Measurements from ENCODE around the gene THOC6. TPM values are rescaled to one million over a fixed set of nuclear protein-coding genes. Genes with fewer than 3 reads are reported as not detected.
"Not testable (repeated sequence)": the region's sequence is repeated elsewhere in the genome, so short reads cannot be mapped to it uniquely, and the experiment has no call there.

Gene THOC6
- total and polyA plus RNA-seq, 4 donors, result 10.8 to 14.8 (median 11.7) TPM

DNA sequence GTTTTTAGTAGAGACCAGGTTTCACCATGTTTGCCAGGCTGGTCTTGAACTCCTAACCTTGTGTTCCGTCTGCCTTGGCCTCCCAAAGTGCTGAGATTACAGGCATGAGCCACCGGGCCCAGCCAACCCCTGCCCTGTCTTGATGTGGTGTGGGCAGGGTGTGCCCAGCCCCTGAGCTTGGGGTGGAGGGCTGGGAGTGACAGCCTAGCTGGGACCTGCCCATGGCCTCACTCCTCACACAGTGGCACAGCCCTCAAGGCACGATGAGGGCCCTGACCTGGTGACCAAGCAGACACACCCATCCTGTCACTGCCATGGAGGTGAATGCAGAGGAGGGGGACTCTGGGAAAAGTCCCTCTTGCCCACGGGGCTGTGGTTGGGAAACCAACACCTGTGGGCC, 44.7 kb downstream of the THOC6 start (continued):
- TF ChIP-seq ZBTB33 (IDR thresholded peaks at IDR 0.05) (no peak), RAD21 (IDR thresholded peaks at IDR 0.05) (no peak), RXRA (IDR thresholded peaks at IDR 0.05) (no peak), YY1 (IDR thresholded peaks at IDR 0.05) (no peak)

DNA sequence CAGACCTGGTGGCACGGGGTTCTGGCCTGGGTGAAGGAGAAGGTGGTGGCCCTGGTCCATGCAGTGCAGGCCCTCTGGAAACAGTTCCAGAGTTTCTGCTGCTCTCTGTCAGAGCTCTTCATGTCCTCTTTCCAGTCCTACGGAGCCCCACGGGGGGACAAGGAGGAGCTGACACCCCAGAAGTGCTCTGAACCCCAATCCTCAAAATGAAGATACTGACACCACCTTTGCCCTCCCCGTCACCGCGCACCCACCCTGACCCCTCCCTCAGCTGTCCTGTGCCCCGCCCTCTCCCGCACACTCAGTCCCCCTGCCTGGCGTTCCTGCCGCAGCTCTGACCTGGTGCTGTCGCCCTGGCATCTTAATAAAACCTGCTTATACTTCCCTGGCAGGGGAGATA, 45.3 kb downstream of the THOC6 start:
- H3K36me3 ChIP-seq (ENCODE audit: control insufficient read depth in 4 of 4, insufficient read depth in 3 of 4, low read depth in 1 of 4, low read length in 3 of 4); H3K27me3 ChIP-seq (ENCODE audit: control insufficient read depth in 4 of 4, insufficient read depth in 4 of 4, low read length in 3 of 4); DNase-seq (ENCODE audit: low spot score); H3K27ac ChIP-seq (ENCODE audit: low read depth in 1 of 2, low read length in 2 of 2); H3K9ac ChIP-seq (ENCODE audit: low read depth in 1 of 2, low read length in 2 of 2); H3K9me3 ChIP-seq (ENCODE audit: control insufficient read depth in 4 of 4, low read length in 3 of 4); H3K4me3 ChIP-seq (ENCODE audit: low read depth in 1 of 3, low read length in 3 of 3): not testable (repeated sequence)
- 94% methylated on average over 10 of the region's 11 CpGs for WGBS
- peaks cover 0 to 15% (median 7%) of the 10 kb centered on the region in 4 donors for H3K4me1 ChIP-seq (ENCODE audit: control insufficient read depth in 4 of 4, insufficient read depth in 4 of 4, low read length in 3 of 4)

DNA sequence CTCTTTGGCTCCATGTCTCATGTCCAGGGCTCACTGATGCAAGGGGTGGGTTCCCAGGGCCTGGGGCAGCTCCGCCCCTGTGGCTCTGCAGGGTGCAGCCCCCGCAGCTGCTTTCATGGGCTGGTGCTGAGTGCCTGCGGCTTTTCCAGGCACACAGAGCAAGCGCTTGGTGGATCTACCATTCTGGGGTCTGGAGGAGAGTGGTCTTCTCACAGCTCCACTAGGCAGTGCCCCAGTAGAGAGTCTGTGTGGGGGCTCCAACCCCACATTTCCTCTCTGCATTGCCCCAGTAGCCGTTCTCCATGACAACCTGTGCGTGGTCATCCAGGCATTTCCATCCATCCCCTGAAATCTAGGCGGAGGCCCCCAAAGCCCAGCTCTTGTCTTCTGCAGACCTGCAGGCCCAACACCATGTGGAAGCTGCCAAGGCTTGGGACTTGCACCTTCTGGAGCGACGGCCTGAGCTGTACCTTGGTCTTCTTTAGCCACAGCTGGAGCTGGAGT, 46.8 kb downstream of the THOC6 start:
- Histone ChIP-seq H3K9me3 (ENCODE audit: control insufficient read depth in 4 of 4, low read length in 3 of 4) (no peaks in the 10 kb centered on the region), H3K27ac (ENCODE audit: low read depth in 1 of 2, low read length in 2 of 2) (no peak overlapping the region), H3K27me3 (ENCODE audit: control insufficient read depth in 4 of 4, insufficient read depth in 4 of 4, low read length in 3 of 4) (no peaks in the 10 kb centered on the region), H3K4me3 (ENCODE audit: low read depth in 1 of 3, low read length in 3 of 3) (no peak overlapping the region), H3K9ac (ENCODE audit: low read depth in 1 of 2, low read length in 2 of 2) (no peak overlapping the region), H3K4me1 (ENCODE audit: control insufficient read depth in 4 of 4, insufficient read depth in 4 of 4, low read length in 3 of 4) (peaks cover 0 to 11% (median 4%) of the 10 kb centered on the region in 4 donors), H3K36me3 (ENCODE audit: control insufficient read depth in 4 of 4, insufficient read depth in 3 of 4, low read depth in 1 of 4, low read length in 3 of 4) (peaks cover 0 to 9% (median 3%) of the 10 kb centered on the region in 4 donors)
- no peak for TF ChIP-seq RAD21 (IDR thresholded peaks at IDR 0.05)
- TF ChIP-seq FOXA2 (IDR thresholded peaks at IDR 0.05), result no peak
- no peak for TF ChIP-seq HNF4A (conservative IDR thresholded peaks at IDR 0.05)
- no peak for TF ChIP-seq HNF4G (IDR thresholded peaks at IDR 0.05)
- TF ChIP-seq YY1 (IDR thresholded peaks at IDR 0.05), result no peak
- TF ChIP-seq, protein P1, sequence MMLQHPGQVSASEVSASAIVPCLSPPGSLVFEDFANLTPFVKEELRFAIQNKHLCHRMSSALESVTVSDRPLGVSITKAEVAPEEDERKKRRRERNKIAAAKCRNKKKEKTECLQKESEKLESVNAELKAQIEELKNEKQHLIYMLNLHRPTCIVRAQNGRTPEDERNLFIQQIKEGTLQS (IDR thresholded peaks at IDR 0.05), result no peak
- TF ChIP-seq, protein P2, sequence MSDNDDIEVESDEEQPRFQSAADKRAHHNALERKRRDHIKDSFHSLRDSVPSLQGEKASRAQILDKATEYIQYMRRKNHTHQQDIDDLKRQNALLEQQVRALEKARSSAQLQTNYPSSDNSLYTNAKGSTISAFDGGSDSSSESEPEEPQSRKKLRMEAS (IDR thresholded peaks at IDR 0.05), result no peak
- TF ChIP-seq NR2F2 (IDR thresholded peaks at IDR 0.05), result no peak
- no peak for TF ChIP-seq GABPA (IDR thresholded peaks at IDR 0.05 in 1 of 2, conservative IDR thresholded peaks at IDR 0.05 in 1 of 2)
- TF ChIP-seq ZBTB33 (IDR thresholded peaks at IDR 0.05), result no peak
- TF ChIP-seq RXRA (IDR thresholded peaks at IDR 0.05), result no peak
- no peak for TF ChIP-seq EGR1 (IDR thresholded peaks at IDR 0.05; ENCODE audit: low read depth in 2 of 2)
- TF ChIP-seq JUND (IDR thresholded peaks at IDR 0.05), result no peak
- no peak for TF ChIP-seq SP1 (IDR thresholded peaks at IDR 0.05)
- TF ChIP-seq FOXA1 (IDR thresholded peaks at IDR 0.05), result no peak
- TF ChIP-seq, protein P3, sequence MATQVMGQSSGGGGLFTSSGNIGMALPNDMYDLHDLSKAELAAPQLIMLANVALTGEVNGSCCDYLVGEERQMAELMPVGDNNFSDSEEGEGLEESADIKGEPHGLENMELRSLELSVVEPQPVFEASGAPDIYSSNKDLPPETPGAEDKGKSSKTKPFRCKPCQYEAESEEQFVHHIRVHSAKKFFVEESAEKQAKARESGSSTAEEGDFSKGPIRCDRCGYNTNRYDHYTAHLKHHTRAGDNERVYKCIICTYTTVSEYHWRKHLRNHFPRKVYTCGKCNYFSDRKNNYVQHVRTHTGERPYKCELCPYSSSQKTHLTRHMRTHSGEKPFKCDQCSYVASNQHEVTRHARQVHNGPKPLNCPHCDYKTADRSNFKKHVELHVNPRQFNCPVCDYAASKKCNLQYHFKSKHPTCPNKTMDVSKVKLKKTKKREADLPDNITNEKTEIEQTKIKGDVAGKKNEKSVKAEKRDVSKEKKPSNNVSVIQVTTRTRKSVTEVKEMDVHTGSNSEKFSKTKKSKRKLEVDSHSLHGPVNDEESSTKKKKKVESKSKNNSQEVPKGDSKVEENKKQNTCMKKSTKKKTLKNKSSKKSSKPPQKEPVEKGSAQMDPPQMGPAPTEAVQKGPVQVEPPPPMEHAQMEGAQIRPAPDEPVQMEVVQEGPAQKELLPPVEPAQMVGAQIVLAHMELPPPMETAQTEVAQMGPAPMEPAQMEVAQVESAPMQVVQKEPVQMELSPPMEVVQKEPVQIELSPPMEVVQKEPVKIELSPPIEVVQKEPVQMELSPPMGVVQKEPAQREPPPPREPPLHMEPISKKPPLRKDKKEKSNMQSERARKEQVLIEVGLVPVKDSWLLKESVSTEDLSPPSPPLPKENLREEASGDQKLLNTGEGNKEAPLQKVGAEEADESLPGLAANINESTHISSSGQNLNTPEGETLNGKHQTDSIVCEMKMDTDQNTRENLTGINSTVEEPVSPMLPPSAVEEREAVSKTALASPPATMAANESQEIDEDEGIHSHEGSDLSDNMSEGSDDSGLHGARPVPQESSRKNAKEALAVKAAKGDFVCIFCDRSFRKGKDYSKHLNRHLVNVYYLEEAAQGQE (IDR thresholded peaks at IDR 0.05), result no peak
- WGBS, result 87% methylated on average over 9 of the region's 9 CpGs
- no peak for DNase-seq (ENCODE audit: low spot score)
